GM12878 (cell line): ENCODE data around the gene TNK2. TPM values are rescaled to one million over a fixed set of nuclear protein-coding genes. Genes with fewer than 3 reads are reported as not detected.

Experiments
- ATAC-seq: fragments of 200-7000 bp; cut with Tn5 transposase; 3 replicates; pipeline ENCODE4 v1.9.1; 2020; ENCODE audit warnings: mild to moderate bottlenecking, moderate library complexity
- BruUV-seq: library from RNA; stranded (reverse); fragments of 400-500 nt; replicated peaks from 2 replicates; lab custom pipeline; 2021; lab: Mats Ljungman, UMichigan
- CTCF ChIA-PET: fragments of 300-600 bp; sonication (Branson Sonifier 250); formaldehyde crosslinking; extraction: SDS; loops from one replicate; lab custom pipeline; 2021; ENCODE audit warnings: inconsistent platforms; lab: Yijun Ruan, JAX
- POLR2A ChIA-PET: fragments of 350-600 bp; formaldehyde crosslinking; extraction: SDS; loops from one replicate; lab custom pipeline; 2021; ENCODE audit warnings: inconsistent platforms; lab: Charles Lee
- RAD21 ChIA-PET: fragments of 300-600 bp; sonication (Branson Sonifier 250); formaldehyde crosslinking; loops from one replicate; lab custom pipeline; 2023; ENCODE audit warnings: antibody characterized with exemption; ENCODE audit not compliant: unreplicated experiment; lab: Charles Lee
- SMC1A ChIA-PET: fragments of 300-600 bp; sonication (Branson Sonifier 250); formaldehyde crosslinking; loops from one replicate; lab custom pipeline; 2023; ENCODE audit not compliant: unreplicated experiment, uncharacterized antibody; lab: Charles Lee
- DNase-seq: peaks from one replicate; pipeline ENCODE4 v3.0.0-alpha.2; 2011; ENCODE audit warnings: low read depth, low spot score
- FAIRE-seq: peaks from 3 replicates; lab custom pipeline; 2011; peaks lifted over from hg19 to GRCh38; lab: Jason Lieb, UNC
- H2AFZ ChIP-seq: 2 replicates; pipeline ENCODE4 v1.6.0; 2011; ENCODE audit warnings: low read depth, low read length, control low read depth; ENCODE audit not compliant: control insufficient read depth
- H3K27ac ChIP-seq: 2 replicates; pipeline ENCODE4 v1.5.1; 2011; ENCODE audit warnings: control low read depth; ENCODE audit not compliant: control insufficient read depth, insufficient read depth
- H3K27me3 ChIP-seq, 2 experiments: replicated peaks in 1 of 2; 2 replicates each; pipeline versions ENCODE4 v1.6.0 to v1.6.1; 2011; ENCODE audit warnings: low read length in 1 of 2; ENCODE audit not compliant: control insufficient read depth in 2 of 2, insufficient read depth in 2 of 2
- H3K36me3 ChIP-seq, 2 experiments: 2 replicates each; pipeline ENCODE4 v1.5.1; 2011; ENCODE audit warnings: low read length in 1 of 2; ENCODE audit not compliant: control insufficient read depth in 2 of 2, insufficient read depth in 2 of 2
- H3K4me1 ChIP-seq: 2 replicates; pipeline ENCODE4 v1.6.1; 2011; ENCODE audit warnings: mild to moderate bottlenecking, low read length, moderate library complexity, mixed read lengths; ENCODE audit not compliant: control insufficient read depth, insufficient read depth
- H3K4me2 ChIP-seq: 2 replicates; pipeline ENCODE4 v1.6.0; 2011; ENCODE audit warnings: control low read depth; ENCODE audit not compliant: control insufficient read depth, insufficient read depth
- H3K4me3 ChIP-seq: fragments of 200-600 bp; sonication (generic); 2 replicates; pipeline ENCODE4 v1.5.1; 2016
- H3K79me2 ChIP-seq: 2 replicates; pipeline ENCODE4 v1.6.0; 2011; ENCODE audit warnings: low read length; ENCODE audit not compliant: control insufficient read depth, insufficient read depth
- H3K9ac ChIP-seq: 2 replicates; pipeline ENCODE4 v1.8.0; 2011; ENCODE audit warnings: low read length, control low read depth, mixed read lengths; ENCODE audit not compliant: control insufficient read depth, insufficient read depth
- H3K9me3 ChIP-seq: replicated peaks from 3 replicates; pipeline ENCODE4 v1.5.1; 2011; ENCODE audit warnings: mild to moderate bottlenecking, low read length; ENCODE audit not compliant: control insufficient read depth, insufficient read depth
- H4K20me1 ChIP-seq: 2 replicates; pipeline ENCODE4 v1.6.0; 2011; ENCODE audit not compliant: control insufficient read depth, insufficient read depth
- ATF7 ChIP-seq: fragments of 450-650 bp; IDR thresholded peaks from 2 replicates; pipeline ENCODE4 v1.6.1; 2016; ENCODE audit warnings: low read depth, mild to moderate bottlenecking
- CBFB ChIP-seq: IDR thresholded peaks from 2 replicates; pipeline ENCODE4 v1.6.1; 2016; ENCODE audit warnings: antibody characterized with exemption, low read depth
- CREM ChIP-seq: IDR thresholded peaks from 2 replicates; pipeline ENCODE4 v1.6.1; 2014; ENCODE audit warnings: antibody characterized with exemption, low read depth
- IKZF1 ChIP-seq: fragments of 450-650 bp; conservative IDR thresholded peaks from 2 replicates; pipeline ENCODE4 v1.6.1; 2017; ENCODE audit warnings: antibody characterized with exemption, mild to moderate bottlenecking
- IKZF2 ChIP-seq, 2 experiments: fragments of 450-650 bp; IDR thresholded peaks; 2 replicates each; pipeline ENCODE4 v1.6.1; 2017; ENCODE audit warnings: mild to moderate bottlenecking in 2 of 2, moderate library complexity in 2 of 2
- JUNB ChIP-seq: IDR thresholded peaks from 2 replicates; pipeline ENCODE4 v1.6.1; 2016; ENCODE audit warnings: antibody characterized with exemption, mild to moderate bottlenecking
- KDM1A ChIP-seq: fragments of 200-600 bp; sonication (generic); IDR thresholded peaks from 2 replicates; pipeline ENCODE4 v1.6.1; 2016; ENCODE audit warnings: borderline replicate concordance
- LARP7 ChIP-seq: fragments of 450-650 bp; IDR thresholded peaks from 2 replicates; pipeline ENCODE4 v1.6.1; 2017; ENCODE audit warnings: mild to moderate bottlenecking
- NBN ChIP-seq: fragments of 450-650 bp; IDR thresholded peaks from 2 replicates; pipeline ENCODE4 v1.6.1; 2016
- RAD21 ChIP-seq: IDR thresholded peaks from 2 replicates; pipeline ENCODE4 v1.6.1; 2011; ENCODE audit warnings: mild to moderate bottlenecking, low read depth, low read length, moderate library complexity; ENCODE audit not compliant: insufficient read depth
- RAD51 ChIP-seq: fragments of 450-650 bp; IDR thresholded peaks from 2 replicates; pipeline ENCODE4 v1.6.1; 2016; ENCODE audit warnings: moderate library complexity, mild to moderate bottlenecking, inconsistent platforms
- RELA ChIP-seq: fragments of 450-650 bp; IDR thresholded peaks from 2 replicates; pipeline ENCODE4 v1.8.0; 2014; ENCODE audit warnings: borderline replicate concordance; ENCODE audit not compliant: partially characterized antibody
- SPI1 ChIP-seq: IDR thresholded peaks from 2 replicates; pipeline ENCODE4 v1.6.1; 2011; ENCODE audit warnings: low read depth, mild to moderate bottlenecking, low read length, moderate library complexity, borderline replicate concordance; ENCODE audit not compliant: insufficient read depth
- SRF ChIP-seq, 2 experiments: IDR thresholded peaks; 2 replicates each; pipeline ENCODE4 v1.6.1; 2011; ENCODE audit warnings: low read depth in 2 of 2, low read length in 2 of 2, mild to moderate bottlenecking in 1 of 2, moderate library complexity in 1 of 2
- ZNF217 ChIP-seq: fragments of 450-650 bp; IDR thresholded peaks from 2 replicates; pipeline ENCODE4 v1.6.1; 2017; ENCODE audit warnings: antibody characterized with exemption, mild to moderate bottlenecking
- WGBS: methylation state at CpG from one replicate; pipeline ENCODE4 v1.1.6; 2016; ENCODE audit warnings: low lambda C conversion rate; ENCODE audit not compliant: insufficient replicate concordance, insufficient coverage; ENCODE audit errors: missing lambda C conversion rate; 5-methylcytosine and 5-hydroxymethylcytosine counted together
- in situ Hi-C: fragments of 300-500 bp; cut with MboI; formaldehyde crosslinking; loops from 9 replicates; pipeline ENCODE4 v1.14.3; 2018; ENCODE audit warnings: mixed read lengths
- intact Hi-C: fragments of 100-400 bp; cut with micrococcal nuclease; formaldehyde crosslinking; loops from one replicate; pipeline ENCODE4 v1.14.2; 2022; ENCODE audit not compliant: unreplicated experiment
- polyA plus RNA-seq, 11 experiments: library from polyadenylated mRNA; depleted of rRNA in 4 of 11; unstranded in 6 of 11; stranded (reverse) in 5 of 11; fragments of >200 nt; fragmentation: Nextera tagmentation in 4 of 11; fragmentation: Illumina TruSeq in 1 of 11; extraction: Ambion mirVana in 4 of 11; extraction: Trizol in 1 of 11; gene quantifications; 1 replicate in 1 of 11; 2 replicates in 10 of 11; pipeline versions ENCODE4 v1.2.1 to v1.2.3, GENCODE V29; 2011 to 2016; ENCODE audit warnings: inconsistent platforms in 2 of 11, missing spikeins in 2 of 11, low read depth in 1 of 11
- total RNA-seq, 4 experiments: library from RNA; depleted of rRNA in 3 of 4; stranded (reverse); fragments of >200 nt in 3 of 4; fragmentation: Illumina TruSeq in 1 of 4; extraction: Trizol in 1 of 4; gene quantifications; 2 replicates each; pipeline versions ENCODE4 v1.2.1 to v1.2.3, GENCODE V29; 2013 to 2021
- TF ChIP-seq, protein P1 (sequence below): IDR thresholded peaks from 2 replicates; pipeline ENCODE4 v1.6.1; 2011; ENCODE audit warnings: borderline replicate concordance, low read depth, mild to moderate bottlenecking, moderate library complexity, mixed read lengths, low read length; ENCODE audit not compliant: insufficient read depth; ENCODE audit errors: extremely low read length
- TF ChIP-seq, protein P2 (sequence below): fragments of 450-650 bp; IDR thresholded peaks from 2 replicates; pipeline ENCODE4 v1.6.1; 2016; ENCODE audit warnings: mild to moderate bottlenecking
- TF ChIP-seq, protein P3 (sequence below): fragments of 450-650 bp; IDR thresholded peaks from 2 replicates; pipeline ENCODE4 v1.6.1; 2017; ENCODE audit warnings: mild to moderate bottlenecking, moderate library complexity

TNK2 gene
- total and polyA plus RNA-seq, 10 of the 15 experiments (the other 5 are each of a cell fraction or from before 2014, with no cell fraction given) = 0.13 to 47.8 (median 10.8) TPM

DNA sequence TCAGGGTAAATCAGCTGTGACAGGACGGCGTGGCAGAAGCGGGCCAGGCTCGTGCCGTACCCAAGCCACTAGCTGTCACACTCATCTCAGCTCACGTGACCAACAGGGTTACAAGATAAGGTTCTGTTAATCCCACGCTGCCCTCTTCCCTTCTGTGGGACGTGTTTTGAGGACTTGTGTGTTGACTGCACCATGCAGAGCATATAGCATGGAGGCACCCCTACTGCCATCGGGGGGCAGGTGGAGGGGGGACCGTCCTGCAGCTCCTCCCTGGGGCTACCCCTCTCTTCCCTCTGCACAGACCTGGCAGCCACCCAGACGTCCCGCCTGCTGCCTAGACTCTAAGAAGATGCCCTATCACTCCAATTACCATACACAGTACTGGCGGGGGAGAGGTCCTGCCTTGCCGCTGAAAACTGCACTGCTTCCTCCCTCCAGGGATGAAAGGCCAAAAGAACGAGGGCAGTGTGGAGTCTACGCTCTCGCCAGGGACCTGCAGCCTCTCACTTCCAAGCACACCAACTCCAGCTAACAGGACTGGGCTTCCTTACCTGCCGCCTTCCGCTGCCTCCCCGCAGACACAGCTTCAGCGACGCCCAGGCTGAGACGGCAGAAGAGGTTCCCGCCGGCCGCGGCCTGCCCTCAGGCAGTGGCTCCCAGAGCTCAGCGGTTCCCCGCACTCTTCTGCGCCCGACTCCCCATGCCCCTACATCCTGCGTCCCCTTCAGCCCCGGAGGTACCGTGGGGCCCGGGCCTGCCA lies at the start of gene TNK2 (continued):
- 0 out of 2 replicates have a peak, but pooled peaks have one; percentile 3 for TF ChIP-seq SPI1
- TF ChIP-seq JUNB = no peak
- TF ChIP-seq ATF7 = peak; percentile 23; the same call in 1 of the 2 replicates
- 0 out of 2 replicates have a peak, but pooled peaks have one; percentile 6 for TF ChIP-seq CREM
- peak; percentile 16; the same call in 1 of the 2 replicates for TF ChIP-seq NBN

DNA sequence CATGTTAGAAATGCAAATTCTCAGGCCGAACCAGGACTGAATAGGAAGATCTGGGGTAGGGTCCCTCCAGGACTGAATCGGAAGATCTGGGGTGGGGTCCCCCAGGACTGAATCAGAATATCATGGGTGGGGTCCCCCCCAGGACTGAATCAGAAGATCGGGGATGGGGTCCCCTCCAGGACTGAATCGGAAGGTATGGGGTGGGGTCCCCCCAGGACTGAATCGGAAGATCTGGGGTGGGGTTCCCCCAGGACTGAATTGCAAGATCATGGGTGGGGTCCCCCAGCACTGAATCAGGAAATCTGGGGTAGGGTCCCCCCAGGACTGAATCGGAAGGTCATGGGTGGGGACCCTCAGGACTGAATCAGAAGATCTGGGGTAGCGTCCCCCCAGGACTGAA lies 48.2 kb upstream of the TNK2 start:
- in situ Hi-C loops = no loop called here
- Histone ChIP-seq H4K20me1 (no peaks in the 10 kb centered on the region), H3K9me3 (no peaks in the 10 kb centered on the region), H3K4me3 (no peak overlapping the region), H3K4me1 (peaks cover 6% of the 10 kb centered on the region; the same call in 1 of the 2 replicates), H3K9ac (no peak overlapping the region), H3K4me2 (no peak overlapping the region), H3K36me3 (no peaks in the 10 kb centered on the region), H2AFZ (no peak overlapping the region), H3K79me2 (no peaks in the 10 kb centered on the region; the same call in 1 of the 2 replicates), H3K27ac (no peak overlapping the region), H3K27me3 (no peaks in the 10 kb centered on the region)
- intact Hi-C loops = no loop called here
- no peak for DNase-seq
- ChIA-PET CTCF (no interaction called here), SMC1A (no interaction called here), POLR2A (no interaction called here), RAD21 (no interaction called here)
- 90% methylated on average over 6 of the region's 7 CpGs for WGBS
- no peak for ATAC-seq
- no peak for FAIRE-seq
- BruUV-seq = no TSS peak
- TF ChIP-seq CBFB (no peak), RELA (no peak), SRF (IDR thresholded peaks at IDR 0.05; ENCODE audit: low read depth in 2 of 2, low read length in 2 of 2) (no peak), ZNF217 (no peak), RAD51 (no peak), KDM1A (no peak), IKZF1 (no peak), IKZF2 (IDR thresholded peaks at IDR 0.05) (no peak), RAD21 (no peak), LARP7 (no peak)
- TF ChIP-seq, protein P1, sequence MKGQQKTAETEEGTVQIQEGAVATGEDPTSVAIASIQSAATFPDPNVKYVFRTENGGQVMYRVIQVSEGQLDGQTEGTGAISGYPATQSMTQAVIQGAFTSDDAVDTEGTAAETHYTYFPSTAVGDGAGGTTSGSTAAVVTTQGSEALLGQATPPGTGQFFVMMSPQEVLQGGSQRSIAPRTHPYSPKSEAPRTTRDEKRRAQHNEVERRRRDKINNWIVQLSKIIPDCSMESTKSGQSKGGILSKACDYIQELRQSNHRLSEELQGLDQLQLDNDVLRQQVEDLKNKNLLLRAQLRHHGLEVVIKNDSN = no peak
- TF ChIP-seq, protein P2, sequence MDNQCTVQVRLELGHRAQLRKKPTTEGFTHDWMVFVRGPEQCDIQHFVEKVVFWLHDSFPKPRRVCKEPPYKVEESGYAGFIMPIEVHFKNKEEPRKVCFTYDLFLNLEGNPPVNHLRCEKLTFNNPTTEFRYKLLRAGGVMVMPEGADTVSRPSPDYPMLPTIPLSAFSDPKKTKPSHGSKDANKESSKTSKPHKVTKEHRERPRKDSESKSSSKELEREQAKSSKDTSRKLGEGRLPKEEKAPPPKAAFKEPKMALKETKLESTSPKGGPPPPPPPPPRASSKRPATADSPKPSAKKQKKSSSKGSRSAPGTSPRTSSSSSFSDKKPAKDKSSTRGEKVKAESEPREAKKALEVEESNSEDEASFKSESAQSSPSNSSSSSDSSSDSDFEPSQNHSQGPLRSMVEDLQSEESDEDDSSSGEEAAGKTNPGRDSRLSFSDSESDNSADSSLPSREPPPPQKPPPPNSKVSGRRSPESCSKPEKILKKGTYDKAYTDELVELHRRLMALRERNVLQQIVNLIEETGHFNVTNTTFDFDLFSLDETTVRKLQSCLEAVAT = no peak
- TF ChIP-seq, protein P3, sequence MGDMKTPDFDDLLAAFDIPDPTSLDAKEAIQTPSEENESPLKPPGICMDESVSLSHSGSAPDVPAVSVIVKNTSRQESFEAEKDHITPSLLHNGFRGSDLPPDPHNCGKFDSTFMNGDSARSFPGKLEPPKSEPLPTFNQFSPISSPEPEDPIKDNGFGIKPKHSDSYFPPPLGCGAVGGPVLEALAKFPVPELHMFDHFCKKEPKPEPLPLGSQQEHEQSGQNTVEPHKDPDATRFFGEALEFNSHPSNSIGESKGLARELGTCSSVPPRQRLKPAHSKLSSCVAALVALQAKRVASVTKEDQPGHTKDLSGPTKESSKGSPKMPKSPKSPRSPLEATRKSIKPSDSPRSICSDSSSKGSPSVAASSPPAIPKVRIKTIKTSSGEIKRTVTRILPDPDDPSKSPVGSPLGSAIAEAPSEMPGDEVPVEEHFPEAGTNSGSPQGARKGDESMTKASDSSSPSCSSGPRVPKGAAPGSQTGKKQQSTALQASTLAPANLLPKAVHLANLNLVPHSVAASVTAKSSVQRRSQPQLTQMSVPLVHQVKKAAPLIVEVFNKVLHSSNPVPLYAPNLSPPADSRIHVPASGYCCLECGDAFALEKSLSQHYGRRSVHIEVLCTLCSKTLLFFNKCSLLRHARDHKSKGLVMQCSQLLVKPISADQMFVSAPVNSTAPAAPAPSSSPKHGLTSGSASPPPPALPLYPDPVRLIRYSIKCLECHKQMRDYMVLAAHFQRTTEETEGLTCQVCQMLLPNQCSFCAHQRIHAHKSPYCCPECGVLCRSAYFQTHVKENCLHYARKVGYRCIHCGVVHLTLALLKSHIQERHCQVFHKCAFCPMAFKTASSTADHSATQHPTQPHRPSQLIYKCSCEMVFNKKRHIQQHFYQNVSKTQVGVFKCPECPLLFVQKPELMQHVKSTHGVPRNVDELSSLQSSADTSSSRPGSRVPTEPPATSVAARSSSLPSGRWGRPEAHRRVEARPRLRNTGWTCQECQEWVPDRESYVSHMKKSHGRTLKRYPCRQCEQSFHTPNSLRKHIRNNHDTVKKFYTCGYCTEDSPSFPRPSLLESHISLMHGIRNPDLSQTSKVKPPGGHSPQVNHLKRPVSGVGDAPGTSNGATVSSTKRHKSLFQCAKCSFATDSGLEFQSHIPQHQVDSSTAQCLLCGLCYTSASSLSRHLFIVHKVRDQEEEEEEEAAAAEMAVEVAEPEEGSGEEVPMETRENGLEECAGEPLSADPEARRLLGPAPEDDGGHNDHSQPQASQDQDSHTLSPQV = no peak
